Measurements from ENCODE around the gene ZBTB20.

The ZBTB20 gene

DNA sequence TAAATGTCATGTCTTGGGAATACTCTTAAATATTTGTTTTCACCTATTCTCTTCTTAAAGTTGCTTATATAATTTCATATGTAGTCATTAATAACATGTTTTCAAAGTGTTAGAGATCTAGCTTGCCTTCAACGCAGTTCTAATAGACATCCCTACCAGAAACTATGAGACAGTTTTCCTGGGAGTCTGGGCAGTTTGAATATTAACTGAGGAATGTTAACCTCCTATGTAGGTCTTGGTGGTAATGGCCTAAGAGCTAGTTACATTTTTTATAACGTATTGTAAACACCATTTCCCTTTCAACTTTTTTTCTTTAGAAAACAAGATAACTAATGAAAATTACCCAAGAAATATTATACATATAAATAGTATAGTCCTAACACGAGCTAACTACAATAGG lies 525.1 kb downstream of the ZBTB20 start:
- no peak overlapping the region for H3K4me3 ChIP-seq (ENCODE audit: low read length)
- no peaks in the 10 kb centered on the region for H3F3A ChIP-seq (ENCODE audit: control insufficient read depth, insufficient read depth)
- H3K27me3 ChIP-seq (ENCODE audit: control insufficient read depth, low read length), result no peaks in the 10 kb centered on the region
- TF ChIP-seq EZH2phosphoT487 (IDR thresholded peaks at IDR 0.05; ENCODE audit: borderline replicate concordance, low read length), result no peak
- TF ChIP-seq, protein P1, sequence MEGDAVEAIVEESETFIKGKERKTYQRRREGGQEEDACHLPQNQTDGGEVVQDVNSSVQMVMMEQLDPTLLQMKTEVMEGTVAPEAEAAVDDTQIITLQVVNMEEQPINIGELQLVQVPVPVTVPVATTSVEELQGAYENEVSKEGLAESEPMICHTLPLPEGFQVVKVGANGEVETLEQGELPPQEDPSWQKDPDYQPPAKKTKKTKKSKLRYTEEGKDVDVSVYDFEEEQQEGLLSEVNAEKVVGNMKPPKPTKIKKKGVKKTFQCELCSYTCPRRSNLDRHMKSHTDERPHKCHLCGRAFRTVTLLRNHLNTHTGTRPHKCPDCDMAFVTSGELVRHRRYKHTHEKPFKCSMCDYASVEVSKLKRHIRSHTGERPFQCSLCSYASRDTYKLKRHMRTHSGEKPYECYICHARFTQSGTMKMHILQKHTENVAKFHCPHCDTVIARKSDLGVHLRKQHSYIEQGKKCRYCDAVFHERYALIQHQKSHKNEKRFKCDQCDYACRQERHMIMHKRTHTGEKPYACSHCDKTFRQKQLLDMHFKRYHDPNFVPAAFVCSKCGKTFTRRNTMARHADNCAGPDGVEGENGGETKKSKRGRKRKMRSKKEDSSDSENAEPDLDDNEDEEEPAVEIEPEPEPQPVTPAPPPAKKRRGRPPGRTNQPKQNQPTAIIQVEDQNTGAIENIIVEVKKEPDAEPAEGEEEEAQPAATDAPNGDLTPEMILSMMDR (IDR thresholded peaks at IDR 0.05; ENCODE audit: low read depth, low read length, poor library complexity, severe bottlenecking), result no peak
- peaks cover 11% of the 10 kb centered on the region for H3K4me1 ChIP-seq (ENCODE audit: control insufficient read depth, low read length)
- no peaks in the 10 kb centered on the region for H3K36me3 ChIP-seq (ENCODE audit: control insufficient read depth, low read length)
- H3K9me2 ChIP-seq (replicated peaks; ENCODE audit: control insufficient read depth, low read length), result no peaks in the 10 kb centered on the region
- no peaks in the 10 kb centered on the region for H3K9me3 ChIP-seq (ENCODE audit: control insufficient read depth, insufficient read depth, low read length)
- no peak overlapping the region for H3K27ac ChIP-seq (ENCODE audit: low read depth, low read length)
- H3K79me2 ChIP-seq (ENCODE audit: control insufficient read depth, low read length), result no peaks in the 10 kb centered on the region
- no peak overlapping the region for H3K4me2 ChIP-seq (ENCODE audit: low read length)
- H4K20me1 ChIP-seq (ENCODE audit: control insufficient read depth, insufficient read depth, low read depth, low read length), result no peaks in the 10 kb centered on the region

DNA sequence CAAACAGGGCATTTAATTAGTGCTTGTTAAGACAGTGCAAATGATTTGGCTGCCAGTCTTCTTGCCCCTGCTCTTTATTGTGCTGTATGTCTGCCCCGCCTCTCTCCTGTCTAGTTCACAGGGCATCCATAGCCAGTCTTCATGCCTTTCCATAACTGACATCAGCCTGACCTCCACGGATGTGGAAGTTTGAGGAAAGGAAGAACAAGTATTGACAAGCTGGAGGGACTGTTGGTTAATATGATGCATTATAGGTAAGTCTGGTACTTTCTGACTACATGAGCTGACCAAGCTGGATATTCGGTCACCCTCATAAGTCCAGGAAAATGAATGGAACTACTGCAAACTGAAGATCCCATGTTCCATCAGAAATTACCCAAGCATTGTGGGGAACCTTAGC lies 527.3 kb downstream of the ZBTB20 start:
- Histone ChIP-seq H3K9me2 (replicated peaks; ENCODE audit: control insufficient read depth, low read length) (no peaks in the 10 kb centered on the region), H3K4me1 (ENCODE audit: control insufficient read depth, low read length) (peaks cover 11% of the 10 kb centered on the region), H3K4me3 (ENCODE audit: low read length) (no peak overlapping the region), H3K4me2 (ENCODE audit: low read length) (no peak overlapping the region), H3K36me3 (ENCODE audit: control insufficient read depth, low read length) (no peaks in the 10 kb centered on the region), H3K27ac (ENCODE audit: low read depth, low read length) (no peak overlapping the region), H3F3A (ENCODE audit: control insufficient read depth, insufficient read depth) (no peaks in the 10 kb centered on the region), H3K9me3 (ENCODE audit: control insufficient read depth, insufficient read depth, low read length) (no peaks in the 10 kb centered on the region), H3K79me2 (ENCODE audit: control insufficient read depth, low read length) (no peaks in the 10 kb centered on the region), H3K27me3 (ENCODE audit: control insufficient read depth, low read length) (no peaks in the 10 kb centered on the region), H4K20me1 (ENCODE audit: control insufficient read depth, insufficient read depth, low read depth, low read length) (no peaks in the 10 kb centered on the region)
- TF ChIP-seq EZH2phosphoT487 (IDR thresholded peaks at IDR 0.05; ENCODE audit: borderline replicate concordance, low read length), result no peak
- TF ChIP-seq, protein P1 (IDR thresholded peaks at IDR 0.05; ENCODE audit: low read depth, low read length, poor library complexity, severe bottlenecking), result no peak

DNA sequence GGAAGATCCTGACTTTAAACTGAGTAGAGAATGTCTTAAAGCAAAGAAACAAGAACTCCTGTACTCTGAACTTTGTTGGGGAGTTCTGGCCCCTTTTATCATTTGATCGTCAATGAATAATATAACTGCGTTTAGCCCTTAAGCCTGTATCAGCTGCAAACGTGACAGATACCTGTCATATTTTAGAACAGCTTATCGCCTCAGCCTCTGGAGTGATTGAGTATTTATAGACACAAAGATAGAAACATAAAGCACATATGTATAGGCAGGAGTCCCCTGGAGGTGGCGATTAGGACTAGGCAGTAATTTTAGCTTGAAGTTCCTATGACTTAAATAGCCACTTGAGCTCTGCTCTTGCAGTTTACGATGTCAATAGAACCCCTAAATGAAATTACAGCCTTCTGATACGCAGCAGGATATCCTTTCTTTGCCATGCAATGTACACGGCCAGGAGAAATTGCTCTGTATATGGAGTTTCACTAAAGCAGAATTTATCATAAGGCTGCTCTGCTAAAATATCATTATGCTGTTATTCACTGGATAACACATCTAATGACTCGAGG lies 531.5 kb downstream of the ZBTB20 start:
- Histone ChIP-seq H3K79me2 (ENCODE audit: control insufficient read depth, low read length) (no peaks in the 10 kb centered on the region), H3K9me3 (ENCODE audit: control insufficient read depth, insufficient read depth, low read length) (no peaks in the 10 kb centered on the region)

More for the DNA sequence above, 531.5 kb downstream of the ZBTB20 start:
- Histone ChIP-seq H3K27me3 (ENCODE audit: control insufficient read depth, low read length) (no peaks in the 10 kb centered on the region), H3F3A (ENCODE audit: control insufficient read depth, insufficient read depth) (no peaks in the 10 kb centered on the region), H3K36me3 (ENCODE audit: control insufficient read depth, low read length) (no peaks in the 10 kb centered on the region), H3K4me1 (ENCODE audit: control insufficient read depth, low read length) (no peaks in the 10 kb centered on the region), H3K4me3 (ENCODE audit: low read length) (no peak overlapping the region), H3K4me2 (ENCODE audit: low read length) (no peak overlapping the region), H3K27ac (ENCODE audit: low read depth, low read length) (no peak overlapping the region), H3K9me2 (replicated peaks; ENCODE audit: control insufficient read depth, low read length) (no peaks in the 10 kb centered on the region), H4K20me1 (ENCODE audit: control insufficient read depth, insufficient read depth, low read depth, low read length) (no peaks in the 10 kb centered on the region)
- no peak for TF ChIP-seq EZH2phosphoT487 (IDR thresholded peaks at IDR 0.05; ENCODE audit: borderline replicate concordance, low read length)
- TF ChIP-seq, protein P1 (IDR thresholded peaks at IDR 0.05; ENCODE audit: low read depth, low read length, poor library complexity, severe bottlenecking), result no peak
